ENCODE measurements around the gene SLC30A4. TPM values are rescaled to one million over a fixed set of nuclear protein-coding genes. Genes with fewer than 3 reads are reported as not detected.
"Not testable (repeated sequence)": the region's sequence is repeated elsewhere in the genome, so short reads cannot be mapped to it uniquely, and the experiment has no call there.

The SLC30A4 gene
- total RNA-seq, 4 donors from 2014 or later: 11.7 to 69.3 (median 16.0) TPM

DNA sequence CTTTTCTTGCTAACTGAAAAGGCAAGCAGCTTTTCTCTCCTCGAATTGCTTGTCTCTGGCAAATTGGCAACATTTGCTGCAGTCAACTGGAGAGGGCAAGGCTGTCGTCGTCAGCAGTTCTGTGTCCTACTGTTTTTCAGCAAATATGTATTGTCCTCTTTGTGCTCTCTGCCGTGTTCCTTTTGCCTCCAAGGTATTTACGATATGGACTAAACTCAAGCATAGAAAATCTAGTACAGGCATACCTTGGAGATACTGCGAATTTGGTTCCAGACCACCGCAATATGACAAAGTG lies 558 bp upstream of the SLC30A4 start:
- intact Hi-C loops (cut with DNase I; ENCODE audit: low total_unique reads) (no loop called here), in situ Hi-C loops (cut with MboI; ENCODE audit: low pct_ligation_motif_present in 1 of 4, low pct_unique_long_range_greater_than_20kb in 1 of 4, low sequenced_read_pairs in 3 of 4) (no loop called here)
- no peak for TF ChIP-seq POLR2AphosphoS5 (IDR thresholded peaks at IDR 0.05)
- TF ChIP-seq EP300 (IDR thresholded peaks at IDR 0.05; ENCODE audit: low read depth): no peak
- TF ChIP-seq POLR2A (IDR thresholded peaks at IDR 0.05): no peak
- TF ChIP-seq, protein P1, sequence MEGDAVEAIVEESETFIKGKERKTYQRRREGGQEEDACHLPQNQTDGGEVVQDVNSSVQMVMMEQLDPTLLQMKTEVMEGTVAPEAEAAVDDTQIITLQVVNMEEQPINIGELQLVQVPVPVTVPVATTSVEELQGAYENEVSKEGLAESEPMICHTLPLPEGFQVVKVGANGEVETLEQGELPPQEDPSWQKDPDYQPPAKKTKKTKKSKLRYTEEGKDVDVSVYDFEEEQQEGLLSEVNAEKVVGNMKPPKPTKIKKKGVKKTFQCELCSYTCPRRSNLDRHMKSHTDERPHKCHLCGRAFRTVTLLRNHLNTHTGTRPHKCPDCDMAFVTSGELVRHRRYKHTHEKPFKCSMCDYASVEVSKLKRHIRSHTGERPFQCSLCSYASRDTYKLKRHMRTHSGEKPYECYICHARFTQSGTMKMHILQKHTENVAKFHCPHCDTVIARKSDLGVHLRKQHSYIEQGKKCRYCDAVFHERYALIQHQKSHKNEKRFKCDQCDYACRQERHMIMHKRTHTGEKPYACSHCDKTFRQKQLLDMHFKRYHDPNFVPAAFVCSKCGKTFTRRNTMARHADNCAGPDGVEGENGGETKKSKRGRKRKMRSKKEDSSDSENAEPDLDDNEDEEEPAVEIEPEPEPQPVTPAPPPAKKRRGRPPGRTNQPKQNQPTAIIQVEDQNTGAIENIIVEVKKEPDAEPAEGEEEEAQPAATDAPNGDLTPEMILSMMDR (IDR thresholded peaks at IDR 0.05): no peak
- peak overlapping the region; percentile 90 to 92 (median 91) for H3K27ac ChIP-seq
- peak overlapping the region; percentile 55 to 91 (median 81) for H3K4me3 ChIP-seq
- WGBS, 2 donors (ENCODE audit: low coverage in 1 of 2): 20 to 21% methylated on average over 4 to 7 of the region's 7 CpGs
- no peaks in the 10 kb centered on the region for H3K9me3 ChIP-seq
- peaks cover 4 to 34% (median 21%) of the 10 kb centered on the region in 4 donors for H3K4me1 ChIP-seq
- no peaks in the 10 kb centered on the region for H3K27me3 ChIP-seq
- peaks cover 0 to 7% (median 0%) of the 10 kb centered on the region in 4 donors for H3K36me3 ChIP-seq
- no peak for DNase-seq

DNA sequence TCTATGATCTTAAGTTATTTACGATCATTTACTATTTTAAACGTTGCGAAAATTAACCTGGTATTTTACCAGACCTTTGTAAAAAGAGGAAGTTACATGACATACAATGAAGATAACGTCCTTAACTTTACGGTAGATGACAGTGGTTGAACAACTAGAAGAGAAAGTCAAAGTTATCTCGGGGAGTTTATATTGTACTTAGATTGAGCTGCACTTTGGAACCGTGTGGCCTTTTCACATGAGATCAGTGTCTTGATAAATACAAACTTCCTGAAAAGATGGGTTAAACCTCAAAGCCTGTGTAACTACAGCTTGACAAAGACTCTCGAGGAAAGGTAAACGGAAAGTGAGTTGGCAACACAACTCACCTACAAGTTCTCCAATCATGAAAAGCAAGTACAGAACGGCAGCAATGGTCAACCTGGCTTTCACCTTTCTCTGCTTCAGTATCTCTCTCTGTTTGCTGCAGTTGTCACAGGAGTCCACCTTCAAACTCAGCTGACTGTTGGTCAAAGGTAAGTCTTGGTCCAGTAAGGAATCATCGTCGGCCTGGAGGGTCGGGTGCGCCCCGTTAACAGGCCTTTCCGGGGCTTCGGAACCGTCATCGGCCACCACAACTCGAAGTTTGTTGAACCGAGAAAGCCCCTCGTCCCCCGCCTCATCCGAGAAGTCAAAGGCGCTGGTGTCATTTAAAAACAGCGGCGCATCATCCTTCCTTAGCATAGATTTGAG lies 793 bp downstream of the SLC30A4 start:
- Histone ChIP-seq H3K27me3 (no peaks in the 10 kb centered on the region), H3K9me3 (no peaks in the 10 kb centered on the region), H3K27ac (peak overlapping the region; percentile 90 to 92 (median 91)), H3K4me3 (peak overlapping the region; percentile 67 to 91 (median 81)), H3K36me3 (peaks cover 0 to 10% (median 3%) of the 10 kb centered on the region in 4 donors), H3K4me1 (peaks cover 4 to 30% (median 21%) of the 10 kb centered on the region in 4 donors)
- WGBS, 2 donors (ENCODE audit: low coverage in 1 of 2): 3 to 8% methylated on average over 10 to 27 of the region's 27 CpGs
- in situ Hi-C loops (cut with MboI; ENCODE audit: low pct_ligation_motif_present in 1 of 4, low pct_unique_long_range_greater_than_20kb in 1 of 4, low sequenced_read_pairs in 3 of 4): no loop called here
- intact Hi-C loops (cut with DNase I; ENCODE audit: low total_unique reads): no loop called here
- DNase-seq: peak; percentile 26
- TF ChIP-seq POLR2AphosphoS5 (IDR thresholded peaks at IDR 0.05) (peak in 2 of 3 donors; percentile 8 to 23), POLR2A (IDR thresholded peaks at IDR 0.05) (peak; percentile 24), EP300 (IDR thresholded peaks at IDR 0.05; ENCODE audit: low read depth) (no peak)
- TF ChIP-seq, protein P1 (IDR thresholded peaks at IDR 0.05): no peak

DNA sequence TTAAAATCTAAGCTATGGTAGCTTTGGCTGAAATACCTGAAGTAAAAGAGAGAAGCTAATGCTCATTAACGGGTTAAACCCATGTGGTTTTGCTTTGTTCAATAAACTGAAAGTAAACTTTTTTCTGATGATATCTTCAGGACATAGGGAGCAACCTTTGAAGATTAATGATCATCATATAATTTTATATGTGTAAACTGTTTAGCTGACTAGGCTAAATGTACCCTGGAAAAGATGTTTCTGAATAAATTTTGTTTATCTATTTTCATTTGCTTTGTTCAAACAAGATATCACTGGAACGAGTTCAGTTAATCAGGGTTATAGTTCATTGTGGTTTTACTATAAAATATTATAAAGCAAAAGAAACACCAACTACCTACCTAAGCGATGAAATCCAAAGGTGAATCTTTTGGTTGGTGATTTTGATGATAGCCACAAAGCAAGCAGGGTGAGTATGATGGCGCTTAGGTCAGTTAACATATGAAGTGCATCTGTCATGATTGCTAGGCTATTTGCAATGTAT lies 11.7 kb downstream of the SLC30A4 start:
- H3K27me3 ChIP-seq: no peaks in the 10 kb centered on the region
- H3K36me3 ChIP-seq: peaks cover 0 to 13% (median 1%) of the 10 kb centered on the region in 4 donors
- WGBS, 2 donors (ENCODE audit: low coverage in 1 of 2): 69 to 73% methylated on average over 4 of the region's 4 CpGs
- in situ Hi-C loops (cut with MboI; ENCODE audit: low pct_ligation_motif_present in 1 of 4, low pct_unique_long_range_greater_than_20kb in 1 of 4, low sequenced_read_pairs in 3 of 4) (no loop called here), intact Hi-C loops (cut with DNase I; ENCODE audit: low total_unique reads) (no loop called here)
- no peak overlapping the region for H3K27ac ChIP-seq
- H3K9me3 ChIP-seq: no peaks in the 10 kb centered on the region
- no peak overlapping the region for H3K4me3 ChIP-seq
- TF ChIP-seq EP300 (IDR thresholded peaks at IDR 0.05; ENCODE audit: low read depth) (no peak), POLR2AphosphoS5 (IDR thresholded peaks at IDR 0.05) (no peak), POLR2A (IDR thresholded peaks at IDR 0.05) (no peak)
- TF ChIP-seq, protein P1 (IDR thresholded peaks at IDR 0.05): no peak
- no peak for DNase-seq
- H3K4me1 ChIP-seq: no peaks in the 10 kb centered on the region

DNA sequence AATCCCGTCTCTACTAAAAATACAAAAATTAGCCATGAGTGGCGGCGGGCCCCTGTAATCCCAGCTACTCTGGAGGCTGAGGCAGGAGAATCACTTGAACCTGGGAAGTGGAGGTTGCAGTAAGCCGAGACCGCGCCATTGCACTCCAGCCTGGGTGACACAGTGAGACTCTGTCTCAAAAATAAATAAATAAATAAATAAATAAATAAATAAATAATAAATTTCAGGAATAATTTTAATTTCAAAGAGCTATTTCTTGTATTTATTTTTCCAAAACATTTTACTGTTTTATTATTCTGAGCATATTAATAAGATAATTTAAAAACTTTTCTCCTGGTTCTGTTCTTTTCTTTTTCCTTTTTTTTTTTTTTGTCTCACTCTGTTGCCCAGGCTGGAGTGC lies 15.4 kb downstream of the SLC30A4 start:
- in situ Hi-C loops (cut with MboI; ENCODE audit: low pct_ligation_motif_present in 1 of 4, low pct_unique_long_range_greater_than_20kb in 1 of 4, low sequenced_read_pairs in 3 of 4); H3K4me3 ChIP-seq; H3K27me3 ChIP-seq; H3K27ac ChIP-seq; intact Hi-C loops (cut with DNase I; ENCODE audit: low total_unique reads); DNase-seq; H3K9me3 ChIP-seq; H3K4me1 ChIP-seq: not testable (repeated sequence)
- H3K36me3 ChIP-seq: peaks cover 0 to 13% (median 0%) of the 10 kb centered on the region in 4 donors
- 95 to 100% methylated on average over 3 to 6 of the region's 6 CpGs for WGBS, 2 donors (ENCODE audit: low coverage in 1 of 2)

All from transverse colon (tissue), 4 donors.